ENCODE data around the gene C1QTNF8.

- TF ChIP-seq CTCF (IDR thresholded peaks at IDR 0.05; ENCODE audit: low read length): no peak
- no peak for TF ChIP-seq EZH2 (IDR thresholded peaks at IDR 0.05; ENCODE audit: borderline replicate concordance, low read length)
Measured at GRCh38 chr16:1121009-1121408, 25.0 kb upstream of the C1QTNF8 start.

All from OCI-LY1 (cell line).